GM12878 (cell line): ENCODE measurements around the gene RETREG1.

Experiments used
- BRCA1 ChIP-seq: IDR thresholded peaks from 2 replicates; pipeline ENCODE4 v1.6.1; 2011; ENCODE audit warnings: low read depth, low read length, improper control_type of control experiment
- CEBPB ChIP-seq, 2 experiments: fragments of 150-350 bp in 1 of 2; IDR thresholded peaks; 2 replicates each; pipeline ENCODE4 v1.6.1; 2012 to 2014; ENCODE audit warnings: low read depth in 2 of 2, low read length in 2 of 2, borderline replicate concordance in 1 of 2, inconsistent platforms in 1 of 2
- EGR1 ChIP-seq, 2 experiments: IDR thresholded peaks; 1 replicate in 1 of 2; 2 replicates in 1 of 2; pipeline ENCODE4 v1.6.1; 2011 to 2012; ENCODE audit warnings: low read depth in 2 of 2, low read length in 2 of 2, borderline replicate concordance in 1 of 2, mild to moderate bottlenecking in 1 of 2, moderate library complexity in 1 of 2
- GABPA ChIP-seq: IDR thresholded peaks from 2 replicates; pipeline ENCODE4 v1.6.1; 2014; ENCODE audit warnings: antibody characterized with exemption, low read depth, mild to moderate bottlenecking, inconsistent platforms
- MEF2A ChIP-seq: IDR thresholded peaks from 2 replicates; pipeline ENCODE4 v1.6.1; 2011; ENCODE audit warnings: low read depth, mild to moderate bottlenecking, low read length, moderate library complexity; ENCODE audit not compliant: insufficient read depth
- POLR2A ChIP-seq: IDR thresholded peaks from 2 replicates; pipeline ENCODE4 v1.6.1; 2011; ENCODE audit warnings: low read depth, mild to moderate bottlenecking, low read length
- SREBF2 ChIP-seq: IDR thresholded peaks from 2 replicates; pipeline ENCODE4 v1.6.1; 2012; ENCODE audit warnings: mild to moderate bottlenecking, low read length
- TF ChIP-seq, protein P1 (sequence below), 3 experiments: IDR thresholded peaks in 2 of 3; conservative IDR thresholded peaks in 1 of 3; 2 replicates each; pipeline ENCODE4 v1.5.1; 2011; ENCODE audit warnings: low read depth in 3 of 3, low read length in 3 of 3, mild to moderate bottlenecking in 3 of 3, control low read depth in 2 of 3, moderate library complexity in 2 of 3, inconsistent platforms in 1 of 3, mixed read lengths in 1 of 3; ENCODE audit not compliant: control insufficient read depth in 2 of 3, insufficient read depth in 1 of 3; ENCODE audit errors: extremely low read depth in 1 of 3

DNA sequence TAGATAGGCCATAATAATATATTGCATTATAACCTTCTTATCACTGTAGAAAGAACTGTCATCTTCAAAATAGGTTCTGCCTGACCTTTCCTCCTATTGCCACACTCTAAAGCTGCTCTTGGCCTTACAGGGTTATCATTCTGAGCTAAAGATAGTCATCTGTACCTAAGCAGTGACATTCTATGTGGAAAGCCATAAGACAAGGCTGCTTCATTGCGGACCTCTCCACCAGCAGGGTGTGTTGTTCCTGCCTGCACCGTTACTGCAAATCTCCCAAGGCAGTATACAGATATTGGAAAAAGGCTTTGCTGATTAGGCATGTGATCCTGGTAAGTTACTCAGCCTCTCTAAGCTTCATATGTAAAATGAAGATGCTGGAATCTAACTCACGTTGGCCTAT is 159.3 kb downstream of the RETREG1 start:
- TF ChIP-seq POLR2A (no peak), MEF2A (no peak), EGR1 (IDR thresholded peaks at IDR 0.05; ENCODE audit: borderline replicate concordance in 1 of 2, low read depth in 2 of 2, low read length in 2 of 2) (no peak), CEBPB (IDR thresholded peaks at IDR 0.05; ENCODE audit: borderline replicate concordance in 1 of 2, low read depth in 2 of 2, low read length in 2 of 2) (no peak), BRCA1 (no peak), GABPA (no peak), SREBF2 (no peak)
- TF ChIP-seq, protein P1, sequence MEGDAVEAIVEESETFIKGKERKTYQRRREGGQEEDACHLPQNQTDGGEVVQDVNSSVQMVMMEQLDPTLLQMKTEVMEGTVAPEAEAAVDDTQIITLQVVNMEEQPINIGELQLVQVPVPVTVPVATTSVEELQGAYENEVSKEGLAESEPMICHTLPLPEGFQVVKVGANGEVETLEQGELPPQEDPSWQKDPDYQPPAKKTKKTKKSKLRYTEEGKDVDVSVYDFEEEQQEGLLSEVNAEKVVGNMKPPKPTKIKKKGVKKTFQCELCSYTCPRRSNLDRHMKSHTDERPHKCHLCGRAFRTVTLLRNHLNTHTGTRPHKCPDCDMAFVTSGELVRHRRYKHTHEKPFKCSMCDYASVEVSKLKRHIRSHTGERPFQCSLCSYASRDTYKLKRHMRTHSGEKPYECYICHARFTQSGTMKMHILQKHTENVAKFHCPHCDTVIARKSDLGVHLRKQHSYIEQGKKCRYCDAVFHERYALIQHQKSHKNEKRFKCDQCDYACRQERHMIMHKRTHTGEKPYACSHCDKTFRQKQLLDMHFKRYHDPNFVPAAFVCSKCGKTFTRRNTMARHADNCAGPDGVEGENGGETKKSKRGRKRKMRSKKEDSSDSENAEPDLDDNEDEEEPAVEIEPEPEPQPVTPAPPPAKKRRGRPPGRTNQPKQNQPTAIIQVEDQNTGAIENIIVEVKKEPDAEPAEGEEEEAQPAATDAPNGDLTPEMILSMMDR (IDR thresholded peaks at IDR 0.05 in 2 of 3, conservative IDR thresholded peaks at IDR 0.05 in 1 of 3; ENCODE audit: control insufficient read depth in 2 of 3, extremely low read depth in 1 of 3, insufficient read depth in 1 of 3, low read depth in 3 of 3, low read length in 3 of 3) = no peak
